PC-3 (cell line): ENCODE measurements around the gene EXOSC7. TPM values are rescaled to one million over a fixed set of nuclear protein-coding genes. Genes with fewer than 3 reads are reported as not detected.

Source experiments
- ATAC-seq: fragments of 200-7000 bp; cut with Tn5 transposase; 2 replicates; pipeline ENCODE4 v1.9.1; 2020; ENCODE audit warnings: mild to moderate bottlenecking, moderate library complexity
- BruUV-seq: library from RNA; stranded (reverse); fragments of 400-500 nt; replicated peaks from 2 replicates; lab custom pipeline; 2021; lab: Mats Ljungman, UMichigan
- CTCF ChIA-PET: fragments of 300-600 bp; sonication (Branson Sonifier 250); formaldehyde crosslinking; loops from one replicate; lab custom pipeline; 2022; ENCODE audit warnings: antibody characterized with exemption; lab: Charles Lee
- POLR2A ChIA-PET: fragments of 300-600 bp; sonication (Branson Sonifier 250); formaldehyde crosslinking; loops from one replicate; lab custom pipeline; 2022; ENCODE audit warnings: antibody characterized with exemption; ENCODE audit not compliant: unreplicated experiment; lab: Charles Lee
- DNase-seq: peaks from one replicate; pipeline ENCODE4 v3.0.0-alpha.2; 2015
- H2AFZ ChIP-seq: fragments of 300-600 bp; sonication (generic); 2 replicates; pipeline ENCODE4 v1.6.0; 2016; ENCODE audit warnings: antibody characterized with exemption, low read length
- H3F3A ChIP-seq: fragments of 300-600 bp; sonication (generic); one replicate; pipeline ENCODE4 v1.6.0; 2017; ENCODE audit warnings: antibody characterized with exemption, low read length, control low read depth, mild to moderate bottlenecking; ENCODE audit not compliant: unreplicated experiment
- H3K27ac ChIP-seq: fragments of 300-600 bp; sonication (generic); 2 replicates; pipeline ENCODE4 v1.5.1; 2016; ENCODE audit warnings: mild to moderate bottlenecking, low read length
- H3K27me3 ChIP-seq: fragments of 300-600 bp; sonication (generic); 2 replicates; pipeline ENCODE4 v1.6.1; 2016; ENCODE audit warnings: low read length, mixed read lengths
- H3K36me3 ChIP-seq: fragments of 300-600 bp; sonication (generic); 2 replicates; pipeline ENCODE4 v1.6.1; 2016; ENCODE audit warnings: low read depth, mixed run types, low read length, mixed read lengths
- H3K4me1 ChIP-seq: fragments of 300-600 bp; sonication (generic); 2 replicates; pipeline ENCODE4 v1.5.1; 2016; ENCODE audit warnings: low read length; ENCODE audit not compliant: insufficient read depth
- H3K4me2 ChIP-seq: fragments of 300-600 bp; sonication (generic); 2 replicates; pipeline ENCODE4 v1.6.0; 2016; ENCODE audit warnings: low read length
- H3K4me3 ChIP-seq: fragments of 300-600 bp; sonication (generic); 2 replicates; pipeline ENCODE4 v1.5.1; 2016; ENCODE audit warnings: mild to moderate bottlenecking, low read length, mixed read lengths
- H3K79me2 ChIP-seq: fragments of 300-600 bp; sonication (generic); 2 replicates; pipeline ENCODE4 v1.6.1; 2017; ENCODE audit warnings: low read length, mixed read lengths
- H3K9ac ChIP-seq: fragments of 300-600 bp; sonication (generic); 2 replicates; pipeline ENCODE4 v1.6.0; 2016; ENCODE audit warnings: mild to moderate bottlenecking, low read length
- H3K9me2 ChIP-seq: fragments of 300-600 bp; sonication (generic); replicated peaks from 2 replicates; pipeline ENCODE4 v1.6.1; 2016; ENCODE audit warnings: mixed run types, low read length, mixed read lengths
- H3K9me3 ChIP-seq: fragments of 300-600 bp; sonication (generic); 2 replicates; pipeline ENCODE4 v1.6.1; 2016; ENCODE audit warnings: low read length, mixed read lengths
- H4K20me1 ChIP-seq: fragments of 300-600 bp; sonication (generic); 2 replicates; pipeline ENCODE4 v1.6.1; 2016; ENCODE audit warnings: low read length, mixed read lengths
- EZH2 ChIP-seq: fragments of 300-600 bp; sonication (generic); IDR thresholded peaks from one replicate; pipeline ENCODE4 v1.6.1; 2017; ENCODE audit warnings: antibody characterized with exemption, mild to moderate bottlenecking, low read length; ENCODE audit not compliant: unreplicated experiment
- EZH2phosphoT487 ChIP-seq: fragments of 300-600 bp; sonication (generic); IDR thresholded peaks from 2 replicates; pipeline ENCODE4 v1.6.1; 2018; ENCODE audit warnings: mild to moderate bottlenecking, antibody characterized with exemption, low read length, borderline replicate concordance
- intact Hi-C: fragments of 100-400 bp; cut with micrococcal nuclease; formaldehyde crosslinking; loops from 2 replicates; pipeline ENCODE4 v1.9.0; 2023
- total RNA-seq: library from RNA; depleted of rRNA; stranded (reverse); fragments of >200 nt; gene quantifications from 2 replicates; pipeline ENCODE4 v1.2.3, GENCODE V29; 2014
- TF ChIP-seq, protein P1 (sequence below): fragments of 300-600 bp; sonication (generic); conservative IDR thresholded peaks from 2 replicates; pipeline ENCODE4 v1.5.1; 2017; ENCODE audit warnings: antibody characterized with exemption, low read depth, mild to moderate bottlenecking, low read length

The EXOSC7 gene
- total RNA-seq, 1 experiment from 2014 or later: 81.5 TPM

DNA sequence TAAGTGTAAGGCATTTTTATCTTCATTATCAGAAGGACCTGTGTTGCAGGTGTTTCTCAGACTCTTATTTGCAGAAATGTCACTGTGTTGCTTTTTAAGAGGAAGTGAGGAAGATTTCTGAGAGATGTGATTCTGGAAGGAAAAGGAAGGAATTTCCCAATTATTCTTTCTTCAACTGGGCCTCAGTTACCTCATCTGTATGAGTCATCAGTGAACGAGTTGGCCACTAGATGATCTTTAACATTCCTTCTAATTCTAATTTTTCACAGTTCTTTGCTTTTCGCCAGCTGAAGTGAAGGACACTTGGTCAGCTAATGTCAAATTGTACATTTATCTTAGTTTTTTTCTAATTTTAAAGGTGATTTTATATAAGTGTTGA is 79.0 kb downstream of the EXOSC7 start:
- no peak overlapping the region for H3K4me3 ChIP-seq
- ATAC-seq: peak; percentile 9; the same call in 1 of the 2 replicates
- H3K4me1 ChIP-seq: peaks cover 50% of the 10 kb centered on the region
- H3K36me3 ChIP-seq: no peaks in the 10 kb centered on the region
- peak overlapping the region; percentile 6; the same call in 1 of the 2 replicates for H3K9ac ChIP-seq
- H3K4me2 ChIP-seq: peak overlapping the region; percentile 15
- TF ChIP-seq, protein P1, sequence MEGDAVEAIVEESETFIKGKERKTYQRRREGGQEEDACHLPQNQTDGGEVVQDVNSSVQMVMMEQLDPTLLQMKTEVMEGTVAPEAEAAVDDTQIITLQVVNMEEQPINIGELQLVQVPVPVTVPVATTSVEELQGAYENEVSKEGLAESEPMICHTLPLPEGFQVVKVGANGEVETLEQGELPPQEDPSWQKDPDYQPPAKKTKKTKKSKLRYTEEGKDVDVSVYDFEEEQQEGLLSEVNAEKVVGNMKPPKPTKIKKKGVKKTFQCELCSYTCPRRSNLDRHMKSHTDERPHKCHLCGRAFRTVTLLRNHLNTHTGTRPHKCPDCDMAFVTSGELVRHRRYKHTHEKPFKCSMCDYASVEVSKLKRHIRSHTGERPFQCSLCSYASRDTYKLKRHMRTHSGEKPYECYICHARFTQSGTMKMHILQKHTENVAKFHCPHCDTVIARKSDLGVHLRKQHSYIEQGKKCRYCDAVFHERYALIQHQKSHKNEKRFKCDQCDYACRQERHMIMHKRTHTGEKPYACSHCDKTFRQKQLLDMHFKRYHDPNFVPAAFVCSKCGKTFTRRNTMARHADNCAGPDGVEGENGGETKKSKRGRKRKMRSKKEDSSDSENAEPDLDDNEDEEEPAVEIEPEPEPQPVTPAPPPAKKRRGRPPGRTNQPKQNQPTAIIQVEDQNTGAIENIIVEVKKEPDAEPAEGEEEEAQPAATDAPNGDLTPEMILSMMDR: no peak
- TF ChIP-seq EZH2 (no peak), EZH2phosphoT487 (no peak)
- H3K27me3 ChIP-seq: no peaks in the 10 kb centered on the region
- H3K27ac ChIP-seq: peak overlapping the region; percentile 78
- ChIA-PET CTCF (interaction anchor here (0.6 to 1.2 kb wide), 3 partner anchors 13 to 170 kb away, joined by 3 read pairs; no protein-coding TSS in a partner anchor), POLR2A (interaction anchor here (0.6 kb wide), 2 partner anchors 79 to 470 kb away, joined by 3 to 4 read pairs; no protein-coding TSS in a partner anchor)
- H3F3A ChIP-seq: no peaks in the 10 kb centered on the region
- H3K9me3 ChIP-seq: no peaks in the 10 kb centered on the region
- no peaks in the 10 kb centered on the region for H3K79me2 ChIP-seq
- intact Hi-C loops: loop anchor here (1.0 kb wide), 1 partner anchor 37 kb away; no protein-coding TSS in a partner anchor
- H3K9me2 ChIP-seq: no peaks in the 10 kb centered on the region
- DNase-seq: peak; percentile 57
- H2AFZ ChIP-seq: no peak overlapping the region
- no TSS peak for BruUV-seq
- no peaks in the 10 kb centered on the region for H4K20me1 ChIP-seq

DNA sequence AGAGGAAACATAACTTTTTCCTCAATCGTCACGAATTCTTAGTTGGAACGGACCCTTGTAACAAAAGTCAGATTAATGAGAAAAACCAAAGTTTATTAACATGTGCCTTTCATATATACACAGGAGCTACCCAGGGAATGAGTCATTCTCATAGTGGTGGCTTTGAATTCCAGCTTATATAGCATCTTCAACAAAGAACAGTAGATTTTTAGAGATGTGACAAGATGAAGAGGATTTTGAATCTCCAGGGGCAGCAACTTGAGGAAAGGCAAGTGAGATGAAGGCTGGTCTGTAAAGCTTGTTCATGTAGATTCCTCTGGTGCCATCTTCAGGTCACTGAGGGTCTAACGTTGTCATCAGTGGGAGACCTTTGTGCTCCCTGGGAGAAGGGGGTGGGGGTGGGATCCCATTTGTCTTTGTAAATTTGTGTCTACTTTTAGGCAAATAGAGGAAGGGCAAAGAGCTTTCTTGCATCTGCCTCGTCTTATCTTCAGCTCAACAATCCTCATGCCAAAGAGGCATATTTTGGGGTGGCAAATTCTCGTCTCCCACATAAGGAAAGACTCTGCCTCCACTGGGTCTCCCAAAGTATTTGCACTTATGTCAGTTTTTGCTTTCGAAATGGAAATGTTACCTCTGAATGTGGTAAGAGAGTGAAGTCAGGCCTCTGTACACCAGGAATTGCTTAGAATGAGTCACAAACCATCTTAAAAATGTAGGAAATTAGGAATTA is 79.5 kb downstream of the EXOSC7 start:
- Histone ChIP-seq H3K79me2 (no peaks in the 10 kb centered on the region), H2AFZ (no peak overlapping the region), H3K36me3 (no peaks in the 10 kb centered on the region), H3K4me3 (no peak overlapping the region), H3K27me3 (no peaks in the 10 kb centered on the region), H3K4me2 (peak overlapping the region; percentile 15; the same call in 1 of the 2 replicates), H3F3A (no peaks in the 10 kb centered on the region), H3K9ac (peak overlapping the region; percentile 6; the same call in 1 of the 2 replicates), H4K20me1 (no peaks in the 10 kb centered on the region), H3K9me2 (no peaks in the 10 kb centered on the region), H3K4me1 (peaks cover 50% of the 10 kb centered on the region), H3K9me3 (no peaks in the 10 kb centered on the region), H3K27ac (peak overlapping the region; percentile 78)
- TF ChIP-seq EZH2phosphoT487: no peak
- TF ChIP-seq, protein P1: peak; percentile 49
- no peak for TF ChIP-seq EZH2
- ATAC-seq (peak; percentile 47), DNase-seq (peak; percentile 51)
- intact Hi-C loops: loop anchor here (1.0 kb wide), 1 partner anchor 37 kb away; no protein-coding TSS in a partner anchor
- ChIA-PET CTCF (interaction anchor here (0.6 to 1.2 kb wide), 3 partner anchors 14 to 169 kb away, joined by 3 read pairs; no protein-coding TSS in a partner anchor), POLR2A (interaction anchor here (0.6 kb wide), 2 partner anchors 78 to 470 kb away, joined by 3 to 4 read pairs; no protein-coding TSS in a partner anchor)
- BruUV-seq: TSS peak; percentile 42
